ENCODE data around the gene NFATC1. TPM values are rescaled to one million over a fixed set of nuclear protein-coding genes. Genes with fewer than 3 reads are reported as not detected.

Gene NFATC1
- total and polyA plus RNA-seq, 2 donors, result 5.4 to 23.8 TPM

DNA sequence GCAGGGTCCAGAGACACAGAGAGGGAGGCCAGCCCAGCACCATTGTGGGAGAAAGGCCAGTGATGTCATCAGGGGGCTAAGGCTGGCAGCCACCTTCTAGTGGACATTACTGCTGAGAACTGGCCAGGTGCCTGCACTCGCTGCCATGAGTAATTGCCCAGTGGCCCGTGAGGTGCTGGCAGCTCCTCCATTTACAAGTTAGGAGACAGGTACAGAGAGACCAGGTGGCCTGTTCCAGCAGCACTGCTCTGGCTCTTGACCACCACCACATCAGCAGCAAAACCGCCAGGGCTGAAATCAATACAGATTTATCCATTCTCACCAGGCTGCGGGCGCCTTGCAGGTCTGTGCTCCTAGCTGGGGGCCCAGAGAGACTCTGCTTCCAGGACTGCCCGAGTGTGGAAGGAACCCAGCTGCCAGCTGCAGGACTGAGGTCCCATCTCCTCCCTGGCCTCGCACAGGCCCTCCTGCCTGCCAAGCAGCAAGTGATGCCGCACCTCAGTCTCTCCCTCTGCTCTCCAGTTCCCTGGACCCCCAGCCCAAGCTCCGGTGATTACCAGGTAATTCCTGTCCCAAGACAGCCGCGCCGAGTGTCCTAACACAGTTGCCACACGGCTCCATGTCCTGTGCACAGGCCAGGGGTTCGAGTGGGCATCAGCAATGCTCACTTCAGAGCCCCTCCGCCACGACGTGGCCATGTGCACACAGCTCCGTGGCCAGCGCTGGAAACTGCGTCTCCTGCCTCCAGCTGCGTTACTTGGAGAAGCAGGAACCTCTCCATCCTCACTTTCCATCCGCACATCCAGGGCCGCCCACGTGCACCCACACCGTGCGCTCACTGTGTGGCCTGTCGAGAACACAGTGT is 182.9 kb downstream of the NFATC1 start:
- Histone ChIP-seq H3K4me3 (ENCODE audit: low read length in 2 of 2) (no peak overlapping the region), H3K36me3 (ENCODE audit: control insufficient read depth in 2 of 2, insufficient read depth in 2 of 2, low read length in 1 of 2) (no peaks in the 10 kb centered on the region), H3K4me1 (ENCODE audit: control insufficient read depth in 2 of 2, insufficient read depth in 2 of 2, low read length in 2 of 2) (peaks cover 0 to 12% of the 10 kb centered on the region in 2 donors), H3K27me3 (ENCODE audit: control insufficient read depth in 2 of 2, insufficient read depth in 1 of 2, low read length in 1 of 2) (no peaks in the 10 kb centered on the region), H3K9me3 (ENCODE audit: control insufficient read depth in 2 of 2, insufficient read depth in 1 of 2, low read length in 1 of 2) (peaks cover 5 to 7% of the 10 kb centered on the region in 2 donors), H3K27ac (ENCODE audit: low read depth in 1 of 2, low read length in 1 of 2) (no peak overlapping the region)
- WGBS, result 96% methylated on average over 27 of the region's 27 CpGs
- DNase-seq (ENCODE audit: low read depth in 6 of 9, low spot score in 9 of 9), result no peak
